ENCODE measurements around the gene LMAN1L. TPM values are rescaled to one million over a fixed set of nuclear protein-coding genes. Genes with fewer than 3 reads are reported as not detected.

LMAN1L gene
- total RNA-seq, 4 donors from 2014 or later: 0.42 TPM; not detected in 3

DNA sequence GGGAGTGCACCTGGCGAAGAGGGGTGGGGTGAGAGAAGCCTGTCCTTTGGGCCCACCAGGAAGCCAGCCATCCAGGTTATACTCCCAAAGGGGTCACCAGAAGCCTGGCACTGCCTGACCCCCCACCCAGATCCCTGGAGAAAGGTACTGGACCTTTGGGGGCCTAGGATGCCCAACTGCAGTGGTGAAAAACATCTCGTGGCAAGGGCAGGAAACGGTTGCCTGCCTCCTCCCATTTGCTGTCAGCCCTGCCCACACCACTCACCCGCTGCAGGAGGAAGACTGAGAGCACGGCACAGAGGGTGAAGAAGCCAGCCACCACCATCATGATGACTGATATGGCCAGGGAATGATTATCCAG lies 32.6 kb downstream of the LMAN1L start:
- TF ChIP-seq, protein P1, sequence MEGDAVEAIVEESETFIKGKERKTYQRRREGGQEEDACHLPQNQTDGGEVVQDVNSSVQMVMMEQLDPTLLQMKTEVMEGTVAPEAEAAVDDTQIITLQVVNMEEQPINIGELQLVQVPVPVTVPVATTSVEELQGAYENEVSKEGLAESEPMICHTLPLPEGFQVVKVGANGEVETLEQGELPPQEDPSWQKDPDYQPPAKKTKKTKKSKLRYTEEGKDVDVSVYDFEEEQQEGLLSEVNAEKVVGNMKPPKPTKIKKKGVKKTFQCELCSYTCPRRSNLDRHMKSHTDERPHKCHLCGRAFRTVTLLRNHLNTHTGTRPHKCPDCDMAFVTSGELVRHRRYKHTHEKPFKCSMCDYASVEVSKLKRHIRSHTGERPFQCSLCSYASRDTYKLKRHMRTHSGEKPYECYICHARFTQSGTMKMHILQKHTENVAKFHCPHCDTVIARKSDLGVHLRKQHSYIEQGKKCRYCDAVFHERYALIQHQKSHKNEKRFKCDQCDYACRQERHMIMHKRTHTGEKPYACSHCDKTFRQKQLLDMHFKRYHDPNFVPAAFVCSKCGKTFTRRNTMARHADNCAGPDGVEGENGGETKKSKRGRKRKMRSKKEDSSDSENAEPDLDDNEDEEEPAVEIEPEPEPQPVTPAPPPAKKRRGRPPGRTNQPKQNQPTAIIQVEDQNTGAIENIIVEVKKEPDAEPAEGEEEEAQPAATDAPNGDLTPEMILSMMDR (IDR thresholded peaks at IDR 0.05): no peak
- no peaks in the 10 kb centered on the region for H3K9me3 ChIP-seq
- H3K36me3 ChIP-seq: peaks cover 0 to 66% (median 20%) of the 10 kb centered on the region in 3 donors
- H3K4me1 ChIP-seq: peaks cover 0 to 36% (median 11%) of the 10 kb centered on the region in 4 donors
- no peaks in the 10 kb centered on the region for H3K27me3 ChIP-seq
- 76 to 82% methylated on average over 5 of the region's 5 CpGs for WGBS, 2 donors
- H3K4me3 ChIP-seq: no peak overlapping the region
- no peak for DNase-seq (ENCODE audit: low spot score in 2 of 2)
- H3K27ac ChIP-seq: peak overlapping the region in 1 of 4 donors; percentile 52

DNA sequence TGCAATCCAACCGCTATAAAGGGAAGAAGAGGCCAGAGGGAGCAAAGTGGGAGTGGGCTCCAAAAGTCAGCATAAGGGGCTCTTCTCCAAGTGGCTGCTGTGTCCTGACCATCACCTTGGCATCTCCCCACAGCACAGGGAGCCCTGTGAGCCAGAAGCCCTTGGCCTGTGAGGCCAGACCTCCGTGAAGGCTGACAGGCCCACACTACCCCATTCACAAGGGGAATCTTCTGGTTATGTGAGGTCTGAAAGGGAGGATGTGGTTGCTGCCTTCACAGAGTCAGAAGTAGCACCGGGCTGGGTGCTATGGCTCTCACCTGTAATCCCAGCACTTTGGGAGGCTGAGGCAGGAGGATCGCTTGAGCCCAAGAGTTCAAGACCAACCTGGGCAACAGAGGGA lies 32.9 kb downstream of the LMAN1L start:
- no peak for DNase-seq (ENCODE audit: low spot score in 2 of 2)
- Histone ChIP-seq H3K4me3 (no peak overlapping the region), H3K27ac (peak overlapping the region in 1 of 4 donors; percentile 52), H3K36me3 (peaks cover 0 to 66% (median 22%) of the 10 kb centered on the region in 3 donors), H3K4me1 (peaks cover 0 to 36% (median 11%) of the 10 kb centered on the region in 4 donors), H3K9me3 (no peaks in the 10 kb centered on the region), H3K27me3 (no peaks in the 10 kb centered on the region)
- TF ChIP-seq, protein P1 (IDR thresholded peaks at IDR 0.05): no peak
- TF ChIP-seq EP300 (IDR thresholded peaks at IDR 0.05) (no peak), POLR2A (IDR thresholded peaks at IDR 0.05) (no peak)
- WGBS, 2 donors: 90 to 91% methylated on average over 4 of the region's 4 CpGs

DNA sequence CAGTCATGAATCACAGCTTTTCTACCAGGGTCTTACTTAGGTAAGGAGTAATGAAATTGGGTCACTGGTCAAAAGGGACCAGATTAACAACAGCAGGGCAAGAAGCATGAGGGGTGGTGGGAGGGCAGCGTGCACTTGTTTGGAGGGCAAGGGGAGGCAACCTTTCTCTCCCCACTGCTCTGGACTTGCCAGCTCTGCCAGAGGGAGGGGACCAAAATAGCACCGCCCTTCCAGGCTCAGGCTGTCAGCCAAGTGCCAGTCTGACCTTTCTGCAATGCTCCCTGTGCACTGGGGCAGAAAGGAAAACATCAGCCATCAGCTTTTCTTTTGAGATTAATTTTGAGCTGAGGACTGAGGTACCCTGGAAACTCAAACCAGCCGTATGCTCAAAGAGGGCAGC lies 34.8 kb downstream of the LMAN1L start:
- Histone ChIP-seq H3K4me3 (no peak overlapping the region), H3K27ac (peak overlapping the region in 1 of 4 donors; percentile 8), H3K27me3 (no peaks in the 10 kb centered on the region), H3K36me3 (peaks cover 0 to 84% (median 32%) of the 10 kb centered on the region in 3 donors), H3K4me1 (peaks cover 0 to 23% (median 4%) of the 10 kb centered on the region in 4 donors), H3K9me3 (no peaks in the 10 kb centered on the region)
- WGBS, 2 donors: 50 to 55% methylated on average over 3 of the region's 3 CpGs
- no peak for TF ChIP-seq EP300 (IDR thresholded peaks at IDR 0.05)
- no peak for TF ChIP-seq POLR2A (IDR thresholded peaks at IDR 0.05)
- TF ChIP-seq, protein P1 (IDR thresholded peaks at IDR 0.05): no peak
- DNase-seq (ENCODE audit: low spot score in 2 of 2): no peak

DNA sequence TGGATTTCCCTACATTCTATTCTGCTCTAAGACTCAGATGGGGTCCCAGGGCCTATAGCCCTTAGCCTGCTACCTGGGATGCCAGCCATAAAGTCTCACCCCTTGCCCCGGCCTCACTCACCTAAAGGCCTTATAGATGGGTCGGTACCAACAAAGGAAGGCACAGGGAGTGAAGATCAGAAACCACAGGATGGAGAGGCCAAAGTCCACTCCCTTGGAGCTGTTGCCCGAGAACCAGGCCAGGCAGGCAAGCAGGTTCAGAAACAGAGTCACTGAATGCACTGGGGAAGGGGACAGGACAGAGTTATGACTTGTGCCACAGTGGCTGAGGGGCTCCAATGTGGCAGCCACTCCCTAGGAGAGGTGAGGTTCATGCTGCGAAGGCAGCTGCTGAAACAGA lies 37.8 kb downstream of the LMAN1L start:
- no peaks in the 10 kb centered on the region for H3K27me3 ChIP-seq
- 87 to 94% methylated on average over 4 of the region's 4 CpGs for WGBS, 2 donors
- H3K9me3 ChIP-seq: no peaks in the 10 kb centered on the region
- TF ChIP-seq POLR2A (IDR thresholded peaks at IDR 0.05) (no peak), EP300 (IDR thresholded peaks at IDR 0.05) (no peak)
- TF ChIP-seq, protein P1 (IDR thresholded peaks at IDR 0.05): no peak
- H3K4me3 ChIP-seq: no peak overlapping the region
- H3K4me1 ChIP-seq: peaks cover 0 to 7% (median 0%) of the 10 kb centered on the region in 4 donors
- no peak overlapping the region for H3K27ac ChIP-seq
- H3K36me3 ChIP-seq: peaks cover 0 to 93% (median 47%) of the 10 kb centered on the region in 3 donors
- no peak for DNase-seq (ENCODE audit: low spot score in 2 of 2)

DNA sequence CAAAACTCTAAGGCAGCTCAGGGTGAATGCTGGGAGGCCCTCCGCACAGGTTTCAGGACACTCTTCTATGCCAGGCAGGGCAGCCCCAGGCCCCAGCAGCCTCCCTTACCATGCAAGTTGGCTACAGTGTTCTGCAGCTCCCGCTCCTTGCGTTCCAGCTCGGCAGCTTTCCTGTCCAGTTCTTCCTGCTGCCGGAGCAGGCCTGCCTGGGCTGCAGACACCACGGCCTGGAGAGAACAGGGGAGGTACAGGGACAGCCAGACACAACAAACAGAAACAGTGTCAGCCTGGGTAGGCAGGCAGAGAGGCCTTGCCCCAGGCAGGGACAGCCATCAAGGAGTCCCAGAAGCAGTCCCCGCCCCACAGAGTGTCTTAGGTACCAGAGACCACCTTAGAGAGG lies 39.3 kb downstream of the LMAN1L start:
- WGBS, 2 donors: 88 to 94% methylated on average over 6 to 7 of the region's 7 CpGs
- peaks cover 0 to 77% (median 47%) of the 10 kb centered on the region in 3 donors for H3K36me3 ChIP-seq
- peaks cover 0 to 15% (median under 1%) of the 10 kb centered on the region in 4 donors for H3K4me1 ChIP-seq
- no peaks in the 10 kb centered on the region for H3K9me3 ChIP-seq
- H3K27me3 ChIP-seq: no peaks in the 10 kb centered on the region
- no peak overlapping the region for H3K27ac ChIP-seq
- H3K4me3 ChIP-seq: no peak overlapping the region
- no peak for DNase-seq (ENCODE audit: low spot score in 2 of 2)
- TF ChIP-seq EP300 (IDR thresholded peaks at IDR 0.05) (no peak), POLR2A (IDR thresholded peaks at IDR 0.05) (no peak)
- TF ChIP-seq, protein P1 (IDR thresholded peaks at IDR 0.05): no peak

Measured in tibial nerve (tissue), 4 donors.